ENCODE measurements around the gene ASB15.

The ASB15 gene

DNA sequence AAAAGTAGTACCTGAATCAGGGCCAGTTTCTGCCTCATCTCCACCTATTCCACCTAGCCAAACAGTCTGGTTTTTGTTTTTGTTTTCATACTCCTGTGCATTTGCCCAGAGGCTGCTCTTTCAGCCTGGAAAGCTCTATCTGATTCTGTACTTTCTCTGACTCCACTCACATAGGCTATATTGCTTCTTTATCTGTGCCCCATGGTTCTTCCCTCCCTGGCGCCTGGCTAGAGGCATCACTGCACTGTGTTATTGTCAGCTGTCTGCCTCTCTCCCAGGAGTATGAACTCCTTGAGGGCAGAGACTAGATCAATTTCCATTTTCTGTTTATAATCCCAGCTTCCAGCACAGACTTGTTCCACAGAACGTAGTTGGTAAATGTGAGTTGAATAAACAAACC is 49.0 kb downstream of the ASB15 start:
- H3K9me2 ChIP-seq (replicated peaks; ENCODE audit: low read depth, low read length): no peaks in the 10 kb centered on the region
- TF ChIP-seq, protein P1, sequence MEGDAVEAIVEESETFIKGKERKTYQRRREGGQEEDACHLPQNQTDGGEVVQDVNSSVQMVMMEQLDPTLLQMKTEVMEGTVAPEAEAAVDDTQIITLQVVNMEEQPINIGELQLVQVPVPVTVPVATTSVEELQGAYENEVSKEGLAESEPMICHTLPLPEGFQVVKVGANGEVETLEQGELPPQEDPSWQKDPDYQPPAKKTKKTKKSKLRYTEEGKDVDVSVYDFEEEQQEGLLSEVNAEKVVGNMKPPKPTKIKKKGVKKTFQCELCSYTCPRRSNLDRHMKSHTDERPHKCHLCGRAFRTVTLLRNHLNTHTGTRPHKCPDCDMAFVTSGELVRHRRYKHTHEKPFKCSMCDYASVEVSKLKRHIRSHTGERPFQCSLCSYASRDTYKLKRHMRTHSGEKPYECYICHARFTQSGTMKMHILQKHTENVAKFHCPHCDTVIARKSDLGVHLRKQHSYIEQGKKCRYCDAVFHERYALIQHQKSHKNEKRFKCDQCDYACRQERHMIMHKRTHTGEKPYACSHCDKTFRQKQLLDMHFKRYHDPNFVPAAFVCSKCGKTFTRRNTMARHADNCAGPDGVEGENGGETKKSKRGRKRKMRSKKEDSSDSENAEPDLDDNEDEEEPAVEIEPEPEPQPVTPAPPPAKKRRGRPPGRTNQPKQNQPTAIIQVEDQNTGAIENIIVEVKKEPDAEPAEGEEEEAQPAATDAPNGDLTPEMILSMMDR (conservative IDR thresholded peaks at IDR 0.05; ENCODE audit: low read length): no peak
- no peak for TF ChIP-seq EZH2phosphoT487 (IDR thresholded peaks at IDR 0.05; ENCODE audit: borderline replicate concordance)

DNA sequence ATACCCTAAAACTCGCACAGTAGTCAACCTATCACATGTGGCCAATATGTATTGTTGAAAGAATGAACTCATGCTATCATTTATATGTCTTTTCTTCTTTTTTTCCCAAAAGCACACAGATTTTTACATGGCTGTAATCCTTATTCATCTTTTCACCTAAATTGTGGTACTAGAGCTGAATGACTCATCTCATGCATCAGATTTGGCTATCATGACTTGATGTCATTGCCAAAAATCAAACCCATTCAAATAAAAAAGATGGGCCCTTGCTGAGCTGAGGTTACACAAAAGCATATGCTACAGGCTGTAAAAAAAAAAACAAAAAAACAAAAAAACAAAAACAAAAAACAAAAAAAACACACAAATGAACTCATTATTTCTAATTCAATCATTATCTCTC is 50.8 kb downstream of the ASB15 start:
- H3K27me3 ChIP-seq (ENCODE audit: insufficient read depth, low read length, poor library complexity, severe bottlenecking): no peaks in the 10 kb centered on the region
- H3K4me3 ChIP-seq (ENCODE audit: low read length, poor library complexity, severe bottlenecking): no peak overlapping the region
- H3K4me2 ChIP-seq (ENCODE audit: low read depth, low read length, poor library complexity, severe bottlenecking): no peak overlapping the region

More for the DNA sequence above, 49.0 kb downstream of the ASB15 start:
- H3K79me2 ChIP-seq (ENCODE audit: insufficient read depth, low read length): no peaks in the 10 kb centered on the region
- H3K36me3 ChIP-seq (ENCODE audit: insufficient read depth, low read length): no peaks in the 10 kb centered on the region
- no peak overlapping the region for H3K9ac ChIP-seq (ENCODE audit: low read depth, low read length, poor library complexity, severe bottlenecking)
- no peaks in the 10 kb centered on the region for H3K27me3 ChIP-seq (ENCODE audit: insufficient read depth, low read length, poor library complexity, severe bottlenecking)
- no peak overlapping the region for H3K4me2 ChIP-seq (ENCODE audit: low read depth, low read length, poor library complexity, severe bottlenecking)
- no peak overlapping the region for H2AFZ ChIP-seq (ENCODE audit: low read length)
- H3K9me3 ChIP-seq (ENCODE audit: insufficient read depth, low read depth, low read length): no peaks in the 10 kb centered on the region
- H3K4me3 ChIP-seq (ENCODE audit: low read length, poor library complexity, severe bottlenecking): no peak overlapping the region
- H3K4me1 ChIP-seq (ENCODE audit: insufficient read depth, low read length, poor library complexity, severe bottlenecking): no peaks in the 10 kb centered on the region
- no peaks in the 10 kb centered on the region for H4K20me1 ChIP-seq (ENCODE audit: insufficient read depth, low read length, poor library complexity, severe bottlenecking)
- no peaks in the 10 kb centered on the region for H3F3A ChIP-seq (ENCODE audit: low read depth)

DNA sequence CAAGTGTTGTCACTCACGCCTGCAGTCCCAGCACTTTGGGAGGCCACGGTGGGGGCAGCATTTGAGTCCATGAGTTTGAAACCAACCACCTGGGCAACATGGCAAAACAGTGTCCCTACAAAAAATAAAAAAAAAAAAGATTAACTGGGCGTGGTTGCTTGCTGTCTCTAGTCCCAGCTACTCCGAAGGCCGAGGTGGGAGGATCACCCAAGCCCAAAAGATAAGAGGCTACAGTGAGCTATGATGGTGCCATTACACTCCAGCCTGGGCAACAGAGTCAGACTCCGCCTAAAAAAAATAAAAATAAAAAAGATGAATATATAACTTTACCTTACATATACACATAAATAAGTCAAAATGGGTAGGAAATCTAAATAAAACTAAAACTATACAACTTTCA is 51.5 kb downstream of the ASB15 start:
- Histone ChIP-seq H3K4me2 (ENCODE audit: low read depth, low read length, poor library complexity, severe bottlenecking) (no peak overlapping the region), H3K9me2 (replicated peaks; ENCODE audit: low read depth, low read length) (no peaks in the 10 kb centered on the region), H3K4me1 (ENCODE audit: insufficient read depth, low read length, poor library complexity, severe bottlenecking) (no peaks in the 10 kb centered on the region), H3K79me2 (ENCODE audit: insufficient read depth, low read length) (no peaks in the 10 kb centered on the region), H3F3A (ENCODE audit: low read depth) (no peaks in the 10 kb centered on the region), H3K9ac (ENCODE audit: low read depth, low read length, poor library complexity, severe bottlenecking) (no peak overlapping the region), H3K4me3 (ENCODE audit: low read length, poor library complexity, severe bottlenecking) (no peak overlapping the region), H3K36me3 (ENCODE audit: insufficient read depth, low read length) (no peaks in the 10 kb centered on the region), H4K20me1 (ENCODE audit: insufficient read depth, low read length, poor library complexity, severe bottlenecking) (no peaks in the 10 kb centered on the region), H3K27me3 (ENCODE audit: insufficient read depth, low read length, poor library complexity, severe bottlenecking) (no peaks in the 10 kb centered on the region), H2AFZ (ENCODE audit: low read length) (no peak overlapping the region), H3K9me3 (ENCODE audit: insufficient read depth, low read depth, low read length) (no peaks in the 10 kb centered on the region)
- TF ChIP-seq EZH2phosphoT487 (IDR thresholded peaks at IDR 0.05; ENCODE audit: borderline replicate concordance): no peak
- TF ChIP-seq, protein P1 (conservative IDR thresholded peaks at IDR 0.05; ENCODE audit: low read length): no peak

More for the DNA sequence above, 50.8 kb downstream of the ASB15 start:
- H3K9me3 ChIP-seq (ENCODE audit: insufficient read depth, low read depth, low read length): no peaks in the 10 kb centered on the region
- H3K9me2 ChIP-seq (replicated peaks; ENCODE audit: low read depth, low read length): no peaks in the 10 kb centered on the region
- no peaks in the 10 kb centered on the region for H3K79me2 ChIP-seq (ENCODE audit: insufficient read depth, low read length)
- TF ChIP-seq, protein P1 (conservative IDR thresholded peaks at IDR 0.05; ENCODE audit: low read length): no peak
- no peak for TF ChIP-seq EZH2phosphoT487 (IDR thresholded peaks at IDR 0.05; ENCODE audit: borderline replicate concordance)
- no peak overlapping the region for H3K9ac ChIP-seq (ENCODE audit: low read depth, low read length, poor library complexity, severe bottlenecking)
- no peaks in the 10 kb centered on the region for H3K36me3 ChIP-seq (ENCODE audit: insufficient read depth, low read length)
- H2AFZ ChIP-seq (ENCODE audit: low read length): no peak overlapping the region
- no peaks in the 10 kb centered on the region for H3K4me1 ChIP-seq (ENCODE audit: insufficient read depth, low read length, poor library complexity, severe bottlenecking)
- H3F3A ChIP-seq (ENCODE audit: low read depth): no peaks in the 10 kb centered on the region
- no peaks in the 10 kb centered on the region for H4K20me1 ChIP-seq (ENCODE audit: insufficient read depth, low read length, poor library complexity, severe bottlenecking)
